Sigmoid colon (tissue), 7 donors: ENCODE data around the gene BRME1. TPM values are rescaled to one million over a fixed set of nuclear protein-coding genes. Genes with fewer than 3 reads are reported as not detected.

Experiments used
- DNase-seq: peaks from one replicate; pipeline ENCODE4 v3.0.0-alpha.2; 2019
- H3K27ac ChIP-seq, 4 donors: fragments of 200-600 bp; sonication (generic); one replicate each; pipeline ENCODE4 v1.5.1; 2016 to 2019; ENCODE audit warnings: mild to moderate bottlenecking in 1 of 4
- H3K27me3 ChIP-seq, 3 donors: fragments of 200-600 bp; sonication (generic); one replicate each; pipeline ENCODE4 v1.5.1; 2019; ENCODE audit warnings: mild to moderate bottlenecking in 1 of 3
- H3K36me3 ChIP-seq, 4 donors: fragments of 200-600 bp; sonication (generic); one replicate each; pipeline ENCODE4 v1.5.1; 2016 to 2019
- H3K4me1 ChIP-seq, 4 donors: fragments of 200-600 bp; sonication (generic); one replicate each; pipeline ENCODE4 v1.5.1; 2017 to 2019
- H3K4me3 ChIP-seq, 4 donors: fragments of 200-600 bp; sonication (generic); one replicate each; pipeline ENCODE4 v1.5.1; 2017 to 2019; ENCODE audit warnings: mild to moderate bottlenecking in 2 of 4, moderate library complexity in 1 of 4
- H3K9me3 ChIP-seq, 4 donors: fragments of 200-600 bp in 3 of 4; sonication (generic) in 3 of 4; one replicate each; pipeline versions ENCODE4 v1.5.1 to v1.6.1; 2013 to 2019
- EP300 ChIP-seq, 4 donors: sonication (generic); formaldehyde crosslinking; IDR thresholded peaks; one replicate each; pipeline ENCODE4 v1.6.1; 2017; ENCODE audit warnings: antibody characterized with exemption in 4 of 4
- POLR2A ChIP-seq, 2 donors: fragments of 450-650 bp; IDR thresholded peaks; one replicate each; pipeline ENCODE4 v1.6.1; 2016; ENCODE audit warnings: antibody characterized with exemption in 2 of 2, mild to moderate bottlenecking in 2 of 2, moderate library complexity in 2 of 2
- POLR2AphosphoS5 ChIP-seq, 4 donors: sonication (generic); formaldehyde crosslinking; IDR thresholded peaks; one replicate each; pipeline ENCODE4 v1.6.1; 2017; ENCODE audit warnings: antibody characterized with exemption in 4 of 4
- WGBS, 2 donors: extraction: QIAGEN DNeasy Blood & Tissue Kit; methylation state at CpG; one replicate each; pipeline ENCODE4 v1.1.7; 2013; 5-methylcytosine and 5-hydroxymethylcytosine counted together
- intact Hi-C: fragments of 100-400 bp; cut with DNase I; formaldehyde crosslinking; loops from one replicate; pipeline ENCODE4 v1.15.1; 2023
- polyA plus RNA-seq, 3 donors: library from polyadenylated mRNA; stranded (reverse); fragments of 200-250 nt; gene quantifications; one replicate each; pipeline ENCODE4 v1.2.3, GENCODE V29; 2013
- total RNA-seq, 4 donors: library from RNA; depleted of rRNA; stranded (reverse); fragments of >200 nt; gene quantifications; one replicate each; pipeline ENCODE4 v1.1.0, GENCODE V29; 2016
- TF ChIP-seq, protein P1 (sequence below), 4 experiments: fragments of 450-650 bp in 3 of 4; fragments of 200-600 bp in 1 of 4; IDR thresholded peaks; one replicate each; pipeline ENCODE4 v1.5.1; 2016 to 2019; ENCODE audit warnings: antibody characterized with exemption in 4 of 4, mild to moderate bottlenecking in 3 of 4, moderate library complexity in 2 of 4
- donor health status: healthy with polysubstance abuse.
- donor health status: Bipolar disorder and iron deficiency.
- donor health status: healthy.

The BRME1 gene
- total and polyA plus RNA-seq, 7 donors, result 0.99 to 9.0 (median 1.8) TPM

DNA sequence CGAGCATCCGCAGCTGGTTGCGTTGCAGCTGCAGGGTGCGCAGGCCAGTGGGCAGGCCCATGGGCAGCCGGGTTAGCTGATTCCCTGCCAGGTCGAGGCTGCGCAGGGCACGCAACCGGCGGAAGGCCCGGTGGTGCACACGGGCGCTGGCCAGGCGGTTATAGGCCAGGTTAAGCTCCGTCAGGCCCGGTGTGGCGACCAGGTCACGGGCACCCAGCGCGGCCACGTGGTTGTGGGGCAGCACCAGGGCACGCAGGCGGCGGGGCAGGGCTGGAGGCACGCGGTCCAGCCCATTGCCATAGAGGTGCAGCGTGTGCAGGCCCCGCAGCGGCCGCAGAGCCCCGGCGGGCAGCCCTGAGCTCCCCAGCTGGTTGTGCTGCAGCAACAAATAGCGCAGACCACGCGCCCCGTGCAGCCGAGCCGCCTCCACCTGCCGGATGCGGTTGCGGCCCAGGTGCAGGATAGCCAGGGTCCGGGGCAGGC is 27.0 kb upstream of the BRME1 start:
- Histone ChIP-seq H3K27me3 (peaks cover 6 to 43% (median 19%) of the 10 kb centered on the region in 3 donors), H3K9me3 (no peaks in the 10 kb centered on the region), H3K4me3 (no peak overlapping the region), H3K27ac (no peak overlapping the region), H3K4me1 (no peaks in the 10 kb centered on the region), H3K36me3 (peaks cover 0 to 14% (median 2%) of the 10 kb centered on the region in 4 donors)
- intact Hi-C loops, result loop anchor here (5.0 kb wide), 1 partner anchor 586 kb away; no protein-coding TSS in a partner anchor
- WGBS, 2 donors, result 70 to 91% methylated on average over 42 of the region's 42 CpGs
- TF ChIP-seq, protein P1, sequence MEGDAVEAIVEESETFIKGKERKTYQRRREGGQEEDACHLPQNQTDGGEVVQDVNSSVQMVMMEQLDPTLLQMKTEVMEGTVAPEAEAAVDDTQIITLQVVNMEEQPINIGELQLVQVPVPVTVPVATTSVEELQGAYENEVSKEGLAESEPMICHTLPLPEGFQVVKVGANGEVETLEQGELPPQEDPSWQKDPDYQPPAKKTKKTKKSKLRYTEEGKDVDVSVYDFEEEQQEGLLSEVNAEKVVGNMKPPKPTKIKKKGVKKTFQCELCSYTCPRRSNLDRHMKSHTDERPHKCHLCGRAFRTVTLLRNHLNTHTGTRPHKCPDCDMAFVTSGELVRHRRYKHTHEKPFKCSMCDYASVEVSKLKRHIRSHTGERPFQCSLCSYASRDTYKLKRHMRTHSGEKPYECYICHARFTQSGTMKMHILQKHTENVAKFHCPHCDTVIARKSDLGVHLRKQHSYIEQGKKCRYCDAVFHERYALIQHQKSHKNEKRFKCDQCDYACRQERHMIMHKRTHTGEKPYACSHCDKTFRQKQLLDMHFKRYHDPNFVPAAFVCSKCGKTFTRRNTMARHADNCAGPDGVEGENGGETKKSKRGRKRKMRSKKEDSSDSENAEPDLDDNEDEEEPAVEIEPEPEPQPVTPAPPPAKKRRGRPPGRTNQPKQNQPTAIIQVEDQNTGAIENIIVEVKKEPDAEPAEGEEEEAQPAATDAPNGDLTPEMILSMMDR (IDR thresholded peaks at IDR 0.05), result no peak
- TF ChIP-seq POLR2AphosphoS5 (IDR thresholded peaks at IDR 0.05) (no peak), EP300 (IDR thresholded peaks at IDR 0.05) (no peak), POLR2A (IDR thresholded peaks at IDR 0.05) (no peak)
- DNase-seq, result no peak

DNA sequence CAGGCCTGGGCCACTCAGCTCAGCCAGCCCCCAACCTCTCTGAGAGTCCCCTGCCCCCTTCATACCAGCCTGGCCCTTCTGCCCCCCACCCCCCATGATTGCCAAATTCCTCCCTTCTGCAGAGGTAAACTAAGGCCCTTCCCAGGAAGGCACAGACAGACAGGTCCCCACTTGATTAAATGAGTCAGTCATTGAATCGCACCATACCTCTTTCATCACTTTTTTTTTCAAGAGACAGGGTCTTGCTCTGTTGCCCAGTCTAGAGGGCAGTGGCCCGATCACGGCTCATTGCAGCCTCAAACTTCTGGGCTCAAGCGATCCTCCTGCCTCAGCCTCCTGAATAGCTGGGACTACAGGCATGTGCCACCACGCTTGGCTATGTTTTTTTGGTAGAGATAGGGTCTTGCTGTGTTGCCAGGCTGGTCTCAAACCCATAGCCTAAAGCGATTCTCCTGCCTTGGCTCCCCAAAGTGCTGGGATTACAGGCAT is 26.3 kb upstream of the BRME1 start:
- WGBS, 2 donors, result 92 to 93% methylated on average over 6 of the region's 6 CpGs

DNA sequence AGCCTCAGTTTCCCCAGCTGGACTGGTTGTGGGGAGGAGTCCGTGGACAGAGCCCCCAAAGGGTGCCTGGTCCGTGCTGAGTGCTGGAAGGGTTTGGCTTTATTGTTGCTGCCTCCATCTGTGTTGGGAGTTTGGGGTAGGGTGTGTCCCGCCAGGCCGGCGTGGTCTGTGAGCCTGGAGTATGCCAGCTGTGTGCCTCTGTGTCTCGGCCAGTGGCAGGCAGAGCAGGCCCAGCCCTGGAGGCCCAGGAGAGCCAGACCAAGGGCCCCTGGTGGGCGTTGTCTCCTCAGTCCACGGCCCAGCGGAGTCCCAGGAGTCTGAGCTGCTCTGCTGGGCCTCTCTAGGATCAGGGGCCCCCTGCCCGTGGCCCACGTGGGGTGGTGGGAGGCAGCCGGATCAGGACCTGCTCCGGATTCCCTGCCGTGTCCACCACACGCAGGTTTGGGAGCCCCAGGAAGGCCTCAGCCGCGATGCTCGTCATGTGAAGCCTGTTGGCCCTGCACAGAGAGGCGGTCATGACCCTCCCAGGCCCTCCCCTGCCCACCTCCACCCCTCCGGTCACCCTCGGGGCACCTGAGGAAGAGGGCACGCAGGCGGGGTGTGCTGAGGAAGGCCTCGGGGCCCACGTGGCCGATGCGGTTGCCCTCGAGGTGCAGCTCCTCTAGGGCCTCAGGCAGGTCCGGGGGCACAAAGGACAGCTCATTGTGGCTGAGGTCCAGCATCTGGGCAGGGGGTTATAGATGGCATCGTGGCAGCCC is 25.7 kb upstream of the BRME1 start:
- no peak overlapping the region for H3K27ac ChIP-seq
- H3K4me3 ChIP-seq, result no peak overlapping the region
- peaks cover 0 to 35% (median 12%) of the 10 kb centered on the region in 3 donors for H3K27me3 ChIP-seq
- no peaks in the 10 kb centered on the region for H3K4me1 ChIP-seq
- DNase-seq, result no peak
- intact Hi-C loops, result loop anchor here (5.0 kb wide), 1 partner anchor 584 kb away; no protein-coding TSS in a partner anchor
- H3K36me3 ChIP-seq, result peaks cover 5 to 27% (median 8%) of the 10 kb centered on the region in 4 donors
- H3K9me3 ChIP-seq, result no peaks in the 10 kb centered on the region
- 79 to 89% methylated on average over 30 of the region's 30 CpGs for WGBS, 2 donors
- no peak for TF ChIP-seq EP300 (IDR thresholded peaks at IDR 0.05)
- no peak for TF ChIP-seq POLR2A (IDR thresholded peaks at IDR 0.05)
- TF ChIP-seq POLR2AphosphoS5 (IDR thresholded peaks at IDR 0.05), result no peak
- TF ChIP-seq, protein P1 (IDR thresholded peaks at IDR 0.05), result no peak

More for the DNA sequence above, 26.3 kb upstream of the BRME1 start:
- Histone ChIP-seq H3K27me3 (peaks cover 0 to 35% (median 12%) of the 10 kb centered on the region in 3 donors), H3K4me1 (no peaks in the 10 kb centered on the region), H3K36me3 (peaks cover 0 to 21% (median 4%) of the 10 kb centered on the region in 4 donors), H3K4me3 (no peak overlapping the region), H3K27ac (no peak overlapping the region), H3K9me3 (no peaks in the 10 kb centered on the region)
- no peak for DNase-seq
- intact Hi-C loops, result loop anchor here (5.0 kb wide), 1 partner anchor 585 kb away; no protein-coding TSS in a partner anchor
- TF ChIP-seq POLR2A (IDR thresholded peaks at IDR 0.05) (no peak), POLR2AphosphoS5 (IDR thresholded peaks at IDR 0.05) (no peak), EP300 (IDR thresholded peaks at IDR 0.05) (no peak)
- TF ChIP-seq, protein P1 (IDR thresholded peaks at IDR 0.05), result no peak

DNA sequence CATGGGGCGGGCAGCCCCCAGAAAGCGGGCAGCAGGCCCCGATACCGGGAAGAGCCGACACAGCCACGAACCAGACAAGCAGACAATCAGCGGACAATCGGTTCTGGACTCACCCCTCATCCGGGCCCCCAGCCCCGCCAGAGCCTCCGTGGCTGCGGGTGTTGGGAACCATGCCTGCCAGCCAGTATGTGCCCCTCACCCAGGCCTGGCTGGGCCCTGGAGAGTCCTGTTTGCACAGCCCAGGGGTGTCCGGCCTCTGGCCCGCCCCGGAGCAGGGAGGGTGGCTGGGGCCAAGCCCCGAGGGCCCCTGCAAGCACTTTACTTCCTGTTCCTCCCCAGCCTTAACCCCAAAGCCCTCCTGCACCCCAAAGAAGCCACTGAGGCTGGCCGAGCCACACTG is 24.5 kb upstream of the BRME1 start:
- no peak overlapping the region for H3K4me3 ChIP-seq
- H3K27me3 ChIP-seq, result peaks cover 0 to 25% (median 1%) of the 10 kb centered on the region in 3 donors
- TF ChIP-seq POLR2A (IDR thresholded peaks at IDR 0.05), result no peak
- TF ChIP-seq, protein P1 (IDR thresholded peaks at IDR 0.05), result no peak
- TF ChIP-seq POLR2AphosphoS5 (IDR thresholded peaks at IDR 0.05), result no peak
- no peak for TF ChIP-seq EP300 (IDR thresholded peaks at IDR 0.05)
- H3K27ac ChIP-seq, result no peak overlapping the region
- no peak for DNase-seq
- H3K9me3 ChIP-seq, result no peaks in the 10 kb centered on the region
- intact Hi-C loops, result loop anchor here (5.0 kb wide), 1 partner anchor 583 kb away; no protein-coding TSS in a partner anchor
- WGBS, 2 donors, result 85 to 87% methylated on average over 17 of the region's 17 CpGs
- H3K4me1 ChIP-seq, result no peaks in the 10 kb centered on the region
- H3K36me3 ChIP-seq, result peaks cover 9 to 34% (median 11%) of the 10 kb centered on the region in 4 donors
